CD4-positive, alpha-beta memory T cell (primary cell): Measurements from ENCODE around the gene TMEM44. TPM values are rescaled to one million over a fixed set of nuclear protein-coding genes. Genes with fewer than 3 reads are reported as not detected.
A peak's percentile ranks its signal among the peaks of the same experiment; 100 is the strongest.

Source experiments
- CTCF ChIA-PET: fragments of 350-600 bp; sonication (Branson Sonifier 250); formaldehyde crosslinking; loops from one replicate; lab custom pipeline; 2021; ENCODE audit warnings: inconsistent platforms; ENCODE audit not compliant: partially characterized antibody; lab: Charles Lee
- POLR2A ChIA-PET: fragments of 350-600 bp; sonication (Branson Sonifier 250); formaldehyde crosslinking; loops from one replicate; lab custom pipeline; 2021; ENCODE audit not compliant: partially characterized antibody; lab: Charles Lee
- DNase-seq, 5 donors: peaks; one replicate each; pipeline versions ENCODE4 v3.0.0 to v3.0.0-alpha.2; 2020 to 2022; ENCODE audit warnings: mixed read lengths in 1 of 5
- H3K27ac ChIP-seq: one replicate; pipeline ENCODE4 v1.7.0; 2013; ENCODE audit warnings: low read depth, low read length
- H3K27me3 ChIP-seq: 2 replicates; pipeline ENCODE4 v1.7.0; 2013; ENCODE audit warnings: mild to moderate bottlenecking, low read length, moderate library complexity; ENCODE audit not compliant: insufficient read depth
- H3K36me3 ChIP-seq: 2 replicates; pipeline ENCODE4 v1.7.0; 2013; ENCODE audit warnings: mild to moderate bottlenecking, low read length, moderate library complexity; ENCODE audit not compliant: insufficient read depth
- H3K4me1 ChIP-seq: 2 replicates; pipeline ENCODE4 v1.7.0; 2013; ENCODE audit warnings: mild to moderate bottlenecking, low read length, moderate library complexity; ENCODE audit not compliant: insufficient read depth
- H3K4me3 ChIP-seq, 2 donors: one replicate each; pipeline ENCODE4 v1.7.0; 2013; ENCODE audit warnings: low read length in 2 of 2, mild to moderate bottlenecking in 1 of 2
- H3K9me3 ChIP-seq, 2 donors: one replicate each; pipeline ENCODE4 v1.7.0; 2013; ENCODE audit warnings: low read length in 2 of 2, control low read depth in 1 of 2; ENCODE audit not compliant: control insufficient read depth in 1 of 2
- H3K27ac Mint-ChIP-seq, 7 donors: one replicate each; pipeline ENCODE4 v1.8.0; 2020 to 2021; ENCODE audit warnings: mixed read lengths in 7 of 7, mild to moderate bottlenecking in 6 of 7, inconsistent platforms in 3 of 7, moderate library complexity in 3 of 7
- H3K27me3 Mint-ChIP-seq, 2 donors: one replicate each; pipeline ENCODE4 v1.8.0; 2020 to 2021; ENCODE audit warnings: mixed read lengths in 2 of 2
- H3K36me3 Mint-ChIP-seq, 2 donors: one replicate each; pipeline ENCODE4 v1.8.0; 2020 to 2021; ENCODE audit warnings: mixed read lengths in 2 of 2, inconsistent platforms in 1 of 2, mild to moderate bottlenecking in 1 of 2
- H3K4me1 Mint-ChIP-seq, 4 donors: one replicate each; pipeline ENCODE4 v1.8.0; 2020 to 2021; ENCODE audit warnings: mixed read lengths in 4 of 4, mild to moderate bottlenecking in 1 of 4
- H3K4me3 Mint-ChIP-seq, 8 donors: one replicate each; pipeline ENCODE4 v1.8.0; 2020 to 2021; ENCODE audit warnings: mixed read lengths in 8 of 8, mild to moderate bottlenecking in 7 of 8, moderate library complexity in 6 of 8, inconsistent platforms in 3 of 8
- H3K9me3 Mint-ChIP-seq, 8 donors: one replicate each; pipeline ENCODE4 v1.8.0; 2020 to 2021; ENCODE audit warnings: mixed read lengths in 8 of 8, mild to moderate bottlenecking in 5 of 8, inconsistent platforms in 3 of 8, moderate library complexity in 1 of 8
- intact Hi-C: fragments of 100-400 bp; cut with micrococcal nuclease; formaldehyde crosslinking; loops from one replicate; pipeline ENCODE4 v1.15.1; 2023
- polyA plus RNA-seq, 2 donors: library from polyadenylated mRNA; unstranded; fragments of 300-500 nt; fragmentation: Illumina TruSeq; gene quantifications; one replicate each; pipeline ENCODE4 v1.2.3, GENCODE V29; 2021
- total RNA-seq, 2 experiments: library from RNA; stranded (reverse); gene quantifications; one replicate each; pipeline ENCODE4 v1.2.3, GENCODE V29; 2021

TMEM44 gene
- total and polyA plus RNA-seq, 4 experiments from 2014 or later = 1.3 to 2.1 (median 1.9) TPM; not detected in 1

DNA sequence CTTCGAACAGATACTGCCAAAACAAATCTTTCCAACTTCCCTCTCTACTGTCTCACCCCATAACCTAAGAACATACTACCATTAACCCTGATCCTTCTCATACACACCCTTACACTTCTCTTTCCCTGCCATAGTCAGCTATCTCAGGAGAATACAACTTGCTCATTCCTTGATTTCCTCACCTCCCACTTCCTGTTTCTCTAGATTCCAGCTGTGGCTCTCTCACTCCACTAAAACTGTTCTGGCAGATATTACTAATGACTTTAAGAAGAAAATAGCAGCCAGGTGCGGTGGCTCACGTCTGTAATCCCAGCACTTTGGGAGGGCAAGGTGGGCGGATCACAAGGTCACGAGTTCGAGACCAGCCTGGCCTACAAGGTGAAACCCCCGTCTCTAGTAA, 34.1 kb upstream of the TMEM44 start:
- H3K9me3 Mint-ChIP-seq = peaks cover 0 to 2% (median 0%) of the 10 kb centered on the region in 8 donors
- Histone ChIP-seq H3K27ac (no peak overlapping the region), H3K4me3 (no peak overlapping the region), H3K9me3 (no peaks in the 10 kb centered on the region), H3K27me3 (no peaks in the 10 kb centered on the region), H3K4me1 (peaks cover 16% of the 10 kb centered on the region), H3K36me3 (peaks cover 36% of the 10 kb centered on the region)
- no peak overlapping the region for H3K4me3 Mint-ChIP-seq
- peaks cover 39 to 60% of the 10 kb centered on the region in 2 donors for H3K36me3 Mint-ChIP-seq
- no peak overlapping the region for H3K27ac Mint-ChIP-seq
- H3K27me3 Mint-ChIP-seq = no peaks in the 10 kb centered on the region
- no peak for DNase-seq
- ChIA-PET POLR2A (interaction anchor here (10.1 kb wide), 1 partner anchor 19 kb away, joined by 262 read pairs; the partner anchor contains the start of gene FAM43A), CTCF (interaction anchor here (1.3 to 12.8 kb wide), 4 partner anchors 18 to 590 kb away, joined by 4 to 281 read pairs (median 32); partner anchors contain the start of gene FAM43A)
- intact Hi-C loops = no loop called here
- H3K4me1 Mint-ChIP-seq = peaks cover 22 to 45% (median 30%) of the 10 kb centered on the region in 4 donors

DNA sequence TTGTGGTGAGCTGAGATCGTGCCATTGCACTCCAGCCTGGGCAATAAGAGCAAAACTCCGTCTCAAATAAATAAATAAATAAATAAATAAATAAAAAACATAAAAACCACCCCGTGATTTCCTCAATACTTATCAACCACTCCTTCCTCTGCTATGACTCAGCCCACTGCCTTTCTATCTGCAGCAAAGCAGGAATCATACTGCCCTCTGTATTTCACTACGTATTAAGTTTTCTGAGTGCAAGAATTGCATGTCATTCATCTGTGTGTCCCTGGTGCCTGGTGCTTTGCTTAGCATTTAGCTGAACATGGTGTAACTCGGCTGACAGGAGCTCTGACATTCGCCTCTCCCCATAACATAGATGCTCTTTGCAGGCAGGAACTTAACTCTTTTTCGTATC, 31.6 kb upstream of the TMEM44 start:
- no peaks in the 10 kb centered on the region for H3K27me3 Mint-ChIP-seq
- H3K9me3 Mint-ChIP-seq = peaks cover 0 to 2% (median 0%) of the 10 kb centered on the region in 8 donors
- H3K27ac Mint-ChIP-seq = no peak overlapping the region
- Histone ChIP-seq H3K9me3 (no peaks in the 10 kb centered on the region), H3K4me1 (peaks cover 10% of the 10 kb centered on the region), H3K36me3 (peaks cover 44% of the 10 kb centered on the region), H3K27ac (no peak overlapping the region), H3K27me3 (no peaks in the 10 kb centered on the region), H3K4me3 (no peak overlapping the region)
- CTCF ChIA-PET = interaction anchor here (12.8 kb wide), 1 partner anchor 21 kb away, joined by 281 read pairs; the partner anchor contains the start of gene FAM43A
- H3K36me3 Mint-ChIP-seq = peaks cover 45 to 67% of the 10 kb centered on the region in 2 donors
- H3K4me3 Mint-ChIP-seq = no peak overlapping the region
- peaks cover 19 to 39% (median 22%) of the 10 kb centered on the region in 4 donors for H3K4me1 Mint-ChIP-seq
- no peak for DNase-seq
- intact Hi-C loops = no loop called here
- POLR2A ChIA-PET = no interaction called here

DNA sequence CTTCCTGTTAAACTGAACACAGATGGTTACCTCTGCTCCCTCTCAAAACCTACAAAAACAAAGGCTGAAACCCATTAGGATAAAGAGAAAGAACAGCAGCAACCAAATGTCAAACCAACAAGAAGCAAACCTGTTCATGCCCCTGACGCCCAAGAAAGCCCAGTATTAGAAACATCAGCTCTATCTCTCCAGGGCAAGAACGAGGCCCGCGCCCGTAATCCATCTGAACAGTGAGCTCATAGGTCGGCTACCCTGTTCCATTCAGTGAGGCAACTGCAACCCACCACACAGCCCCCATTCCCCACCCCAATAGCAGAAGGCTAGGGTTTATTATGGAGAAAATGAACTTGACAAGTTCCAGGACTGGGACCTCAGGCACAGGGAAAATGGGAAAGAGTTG, 28.7 kb upstream of the TMEM44 start:
- ChIA-PET CTCF (interaction anchor here (0.6 to 1.4 kb wide), 3 partner anchors 9 to 59 kb away, joined by 3 to 5 read pairs (median 3); no protein-coding TSS in a partner anchor), POLR2A (interaction anchor here (1.1 kb wide), 1 partner anchor 10 kb away, joined by 5 read pairs; the partner anchor contains the start of gene LSG1)
- no peak overlapping the region for H3K27ac ChIP-seq
- no peak overlapping the region for H3K4me3 Mint-ChIP-seq
- H3K4me3 ChIP-seq = no peak overlapping the region
- intact Hi-C loops = no loop called here
- peaks cover 53% of the 10 kb centered on the region for H3K36me3 ChIP-seq
- peaks cover 6 to 23% (median 10%) of the 10 kb centered on the region in 4 donors for H3K4me1 Mint-ChIP-seq
- no peaks in the 10 kb centered on the region for H3K27me3 Mint-ChIP-seq
- no peak overlapping the region for H3K27ac Mint-ChIP-seq
- peaks cover 10% of the 10 kb centered on the region for H3K4me1 ChIP-seq
- no peaks in the 10 kb centered on the region for H3K27me3 ChIP-seq
- H3K9me3 Mint-ChIP-seq = no peaks in the 10 kb centered on the region
- peaks cover 51 to 74% of the 10 kb centered on the region in 2 donors for H3K36me3 Mint-ChIP-seq
- H3K9me3 ChIP-seq = no peaks in the 10 kb centered on the region
- no peak for DNase-seq

DNA sequence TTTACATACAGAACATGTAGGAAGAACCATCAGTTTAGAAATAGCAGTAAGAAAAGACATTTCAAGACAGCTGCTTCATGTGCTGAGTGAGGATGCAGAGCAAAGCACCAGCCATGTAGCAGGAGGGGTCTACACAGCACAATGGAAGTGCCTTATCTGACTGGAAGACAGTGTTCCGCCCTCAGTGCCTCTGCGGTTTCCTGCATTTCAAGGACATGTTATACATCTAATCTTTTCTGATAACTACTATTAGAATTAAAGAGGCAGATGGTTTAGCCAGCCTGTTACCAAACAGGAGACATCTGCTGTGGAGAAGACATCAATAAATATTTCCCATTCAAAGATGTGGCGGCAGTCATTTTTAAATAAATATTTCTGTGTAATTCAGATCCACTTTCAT, 28.2 kb upstream of the TMEM44 start:
- intact Hi-C loops = no loop called here
- peaks cover 54 to 72% of the 10 kb centered on the region in 2 donors for H3K36me3 Mint-ChIP-seq
- POLR2A ChIA-PET = interaction anchor here (1.1 kb wide), 1 partner anchor 11 kb away, joined by 5 read pairs; the partner anchor contains the start of gene LSG1

DNA sequence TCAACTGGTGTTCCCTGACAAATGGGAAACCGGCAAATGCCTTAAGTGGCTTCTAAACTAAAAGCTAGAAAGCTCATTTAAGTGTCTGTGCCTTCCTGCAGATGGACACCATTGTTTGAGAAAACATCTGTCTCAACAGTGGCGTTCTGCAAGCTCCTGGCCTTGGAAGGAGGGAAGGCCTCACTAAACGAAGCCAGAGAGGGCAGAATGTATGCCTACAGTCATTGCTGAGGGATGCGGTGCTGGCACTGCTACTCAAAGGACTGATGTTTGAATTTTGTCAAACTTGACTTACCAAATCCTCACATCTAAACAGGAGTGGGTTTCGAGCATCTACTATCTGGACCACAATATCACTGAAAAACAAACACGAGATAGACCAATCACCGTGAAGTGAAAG, 26.6 kb upstream of the TMEM44 start:
- H3K27me3 Mint-ChIP-seq = no peaks in the 10 kb centered on the region
- no peak overlapping the region for H3K4me3 ChIP-seq
- peaks cover 44% of the 10 kb centered on the region for H3K36me3 ChIP-seq
- H3K27ac ChIP-seq = no peak overlapping the region
- H3K27ac Mint-ChIP-seq = no peak overlapping the region
- peaks cover 15% of the 10 kb centered on the region for H3K4me1 ChIP-seq
- peaks cover 8 to 31% (median 13%) of the 10 kb centered on the region in 4 donors for H3K4me1 Mint-ChIP-seq
- H3K4me3 Mint-ChIP-seq = no peak overlapping the region
- intact Hi-C loops = no loop called here
- peaks cover 43 to 62% of the 10 kb centered on the region in 2 donors for H3K36me3 Mint-ChIP-seq
- ChIA-PET POLR2A (no interaction called here), CTCF (interaction anchor here (0.9 to 1.4 kb wide), 3 partner anchors 11 to 447 kb away, joined by 3 to 4 read pairs (median 3); no protein-coding TSS in a partner anchor)
- H3K9me3 ChIP-seq = no peaks in the 10 kb centered on the region
- DNase-seq = no peak
- no peaks in the 10 kb centered on the region for H3K27me3 ChIP-seq
- no peaks in the 10 kb centered on the region for H3K9me3 Mint-ChIP-seq

More for the DNA sequence above, 28.2 kb upstream of the TMEM44 start:
- Mint-ChIP-seq H3K27ac (peak overlapping the region in 2 of 7 donors; percentile 8 to 47), H3K4me1 (peaks cover 6 to 23% (median 9%) of the 10 kb centered on the region in 4 donors), H3K27me3 (no peaks in the 10 kb centered on the region), H3K4me3 (no peak overlapping the region), H3K9me3 (no peaks in the 10 kb centered on the region)
- no peaks in the 10 kb centered on the region for H3K9me3 ChIP-seq
- H3K27me3 ChIP-seq = no peaks in the 10 kb centered on the region
- CTCF ChIA-PET = interaction anchor here (0.6 to 1.4 kb wide), 4 partner anchors 10 to 445 kb away, joined by 3 to 5 read pairs (median 3); no protein-coding TSS in a partner anchor
- DNase-seq = no peak
- H3K4me1 ChIP-seq = peaks cover 10% of the 10 kb centered on the region
- no peak overlapping the region for H3K27ac ChIP-seq
- no peak overlapping the region for H3K4me3 ChIP-seq
- peaks cover 53% of the 10 kb centered on the region for H3K36me3 ChIP-seq

DNA sequence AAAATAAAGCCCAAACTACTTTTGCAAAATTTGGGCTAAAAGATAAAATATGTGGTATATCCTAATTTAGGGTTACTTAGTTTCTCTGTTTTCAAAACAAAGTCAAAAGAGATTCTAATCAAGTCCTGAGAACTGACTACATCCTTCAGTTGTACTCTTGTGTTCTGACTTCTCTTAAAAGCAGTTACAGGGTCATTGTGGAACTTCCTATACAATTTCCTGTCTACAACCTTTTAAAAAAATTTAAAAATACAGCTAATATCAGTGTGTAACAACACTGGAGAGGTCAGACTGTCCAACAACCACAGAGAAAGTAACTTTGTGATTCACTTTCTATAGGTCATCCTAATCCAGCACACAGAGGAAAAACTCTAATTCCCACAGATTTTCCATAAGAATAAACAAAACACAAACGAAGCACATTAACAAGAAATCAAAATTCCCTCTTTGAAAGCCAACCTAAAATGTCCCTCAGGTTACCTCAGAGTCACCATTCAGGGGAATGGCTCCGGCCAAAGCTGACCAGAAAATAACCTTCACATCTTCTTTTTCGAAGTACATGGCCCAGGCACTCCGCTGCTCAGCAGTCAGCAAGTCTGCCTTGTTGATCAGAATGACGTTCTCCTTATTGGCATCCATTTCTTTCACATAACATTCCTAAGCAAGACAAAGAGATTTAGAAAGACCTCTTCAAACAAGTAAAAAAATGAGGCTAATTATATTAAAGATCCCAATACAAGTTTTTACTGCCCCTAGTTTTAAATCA, 25.4 kb upstream of the TMEM44 start:
- H3K4me1 ChIP-seq = peaks cover 16% of the 10 kb centered on the region
- Mint-ChIP-seq H3K27me3 (no peaks in the 10 kb centered on the region), H3K9me3 (no peaks in the 10 kb centered on the region), H3K4me3 (no peak overlapping the region), H3K36me3 (peaks cover 52 to 67% of the 10 kb centered on the region in 2 donors), H3K27ac (no peak overlapping the region), H3K4me1 (peaks cover 16 to 40% (median 21%) of the 10 kb centered on the region in 4 donors)
- no peak overlapping the region for H3K27ac ChIP-seq
- intact Hi-C loops = no loop called here
- ChIA-PET CTCF (interaction anchor here (1.8 kb wide), 1 partner anchor 16 kb away, joined by 3 read pairs; no protein-coding TSS in a partner anchor), POLR2A (no interaction called here)
- no peak for DNase-seq
- H3K27me3 ChIP-seq = no peaks in the 10 kb centered on the region
- peaks cover 49% of the 10 kb centered on the region for H3K36me3 ChIP-seq
- H3K9me3 ChIP-seq = no peaks in the 10 kb centered on the region
- H3K4me3 ChIP-seq = no peak overlapping the region

DNA sequence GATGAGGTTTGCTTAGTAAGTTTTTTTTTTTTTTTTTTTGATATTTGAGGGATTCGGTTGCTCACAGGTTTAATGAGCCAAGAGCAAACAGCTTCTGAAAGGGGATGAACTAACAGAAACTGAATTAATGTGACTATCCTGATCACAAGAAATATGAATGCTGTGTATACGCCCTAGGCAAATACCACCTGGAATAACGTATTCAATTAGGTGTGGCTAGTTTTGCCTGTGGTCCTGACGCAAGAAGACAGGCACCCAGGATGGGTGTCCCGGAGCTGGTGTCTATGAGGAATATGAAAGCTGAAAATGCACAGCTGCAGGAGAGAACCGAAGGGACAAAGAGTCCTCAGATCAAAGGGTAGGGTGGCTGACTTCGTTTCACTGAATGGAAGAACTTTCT, 24.2 kb upstream of the TMEM44 start:
- intact Hi-C loops = no loop called here
- H3K4me1 Mint-ChIP-seq = peaks cover 16 to 34% (median 21%) of the 10 kb centered on the region in 4 donors
- H3K4me3 ChIP-seq = no peak overlapping the region
- H3K27ac Mint-ChIP-seq = no peak overlapping the region
- no peak overlapping the region for H3K4me3 Mint-ChIP-seq
- peaks cover 16% of the 10 kb centered on the region for H3K4me1 ChIP-seq
- H3K27me3 ChIP-seq = no peaks in the 10 kb centered on the region
- ChIA-PET CTCF (interaction anchor here (1.2 to 1.8 kb wide), 4 partner anchors 12 to 31 kb away, joined by 3 to 4 read pairs (median 3); partner anchors contain the start of gene LSG1), POLR2A (no interaction called here)
- no peaks in the 10 kb centered on the region for H3K9me3 ChIP-seq
- no peaks in the 10 kb centered on the region for H3K27me3 Mint-ChIP-seq
- H3K9me3 Mint-ChIP-seq = no peaks in the 10 kb centered on the region
- H3K27ac ChIP-seq = no peak overlapping the region
- DNase-seq = no peak
- H3K36me3 ChIP-seq = peaks cover 52% of the 10 kb centered on the region
- peaks cover 57 to 74% of the 10 kb centered on the region in 2 donors for H3K36me3 Mint-ChIP-seq
